ENCODE results near the gene EXOC3. TPM values are rescaled to one million over a fixed set of nuclear protein-coding genes. Genes with fewer than 3 reads are reported as not detected.

Gene EXOC3
- total and polyA plus RNA-seq, 10 of the 15 experiments (the other 5 are each of a cell fraction or from before 2014, with no cell fraction given): 1.6 to 53.0 (median 27.9) TPM

DNA sequence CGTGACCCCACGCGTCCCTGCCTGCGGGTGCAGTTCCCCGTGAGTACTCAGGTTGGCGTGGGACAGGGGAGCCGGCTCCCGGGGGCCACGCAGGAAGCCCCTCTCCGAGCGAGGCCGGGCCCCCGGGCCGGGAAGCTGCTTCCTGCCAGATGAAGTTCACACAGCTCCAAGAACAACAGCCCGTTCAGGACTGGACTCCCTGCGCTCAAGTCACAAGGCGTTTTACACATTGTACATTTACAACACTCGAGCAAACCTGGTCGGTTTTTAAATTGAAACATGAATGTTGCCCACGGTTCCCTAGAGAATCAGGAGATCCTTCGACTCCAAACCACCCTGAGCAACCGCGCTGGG, 58.8 kb downstream of the EXOC3 start (continued):
- TF ChIP-seq, protein P1, sequence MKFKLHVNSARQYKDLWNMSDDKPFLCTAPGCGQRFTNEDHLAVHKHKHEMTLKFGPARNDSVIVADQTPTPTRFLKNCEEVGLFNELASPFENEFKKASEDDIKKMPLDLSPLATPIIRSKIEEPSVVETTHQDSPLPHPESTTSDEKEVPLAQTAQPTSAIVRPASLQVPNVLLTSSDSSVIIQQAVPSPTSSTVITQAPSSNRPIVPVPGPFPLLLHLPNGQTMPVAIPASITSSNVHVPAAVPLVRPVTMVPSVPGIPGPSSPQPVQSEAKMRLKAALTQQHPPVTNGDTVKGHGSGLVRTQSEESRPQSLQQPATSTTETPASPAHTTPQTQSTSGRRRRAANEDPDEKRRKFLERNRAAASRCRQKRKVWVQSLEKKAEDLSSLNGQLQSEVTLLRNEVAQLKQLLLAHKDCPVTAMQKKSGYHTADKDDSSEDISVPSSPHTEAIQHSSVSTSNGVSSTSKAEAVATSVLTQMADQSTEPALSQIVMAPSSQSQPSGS (IDR thresholded peaks at IDR 0.05; ENCODE audit: low read length): no peak
- TF ChIP-seq, protein P2, sequence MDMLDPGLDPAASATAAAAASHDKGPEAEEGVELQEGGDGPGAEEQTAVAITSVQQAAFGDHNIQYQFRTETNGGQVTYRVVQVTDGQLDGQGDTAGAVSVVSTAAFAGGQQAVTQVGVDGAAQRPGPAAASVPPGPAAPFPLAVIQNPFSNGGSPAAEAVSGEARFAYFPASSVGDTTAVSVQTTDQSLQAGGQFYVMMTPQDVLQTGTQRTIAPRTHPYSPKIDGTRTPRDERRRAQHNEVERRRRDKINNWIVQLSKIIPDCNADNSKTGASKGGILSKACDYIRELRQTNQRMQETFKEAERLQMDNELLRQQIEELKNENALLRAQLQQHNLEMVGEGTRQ (IDR thresholded peaks at IDR 0.05; ENCODE audit: borderline replicate concordance, low read depth, low read length): no peak
- TF ChIP-seq KDM1A (IDR thresholded peaks at IDR 0.05; ENCODE audit: borderline replicate concordance): no peak

DNA sequence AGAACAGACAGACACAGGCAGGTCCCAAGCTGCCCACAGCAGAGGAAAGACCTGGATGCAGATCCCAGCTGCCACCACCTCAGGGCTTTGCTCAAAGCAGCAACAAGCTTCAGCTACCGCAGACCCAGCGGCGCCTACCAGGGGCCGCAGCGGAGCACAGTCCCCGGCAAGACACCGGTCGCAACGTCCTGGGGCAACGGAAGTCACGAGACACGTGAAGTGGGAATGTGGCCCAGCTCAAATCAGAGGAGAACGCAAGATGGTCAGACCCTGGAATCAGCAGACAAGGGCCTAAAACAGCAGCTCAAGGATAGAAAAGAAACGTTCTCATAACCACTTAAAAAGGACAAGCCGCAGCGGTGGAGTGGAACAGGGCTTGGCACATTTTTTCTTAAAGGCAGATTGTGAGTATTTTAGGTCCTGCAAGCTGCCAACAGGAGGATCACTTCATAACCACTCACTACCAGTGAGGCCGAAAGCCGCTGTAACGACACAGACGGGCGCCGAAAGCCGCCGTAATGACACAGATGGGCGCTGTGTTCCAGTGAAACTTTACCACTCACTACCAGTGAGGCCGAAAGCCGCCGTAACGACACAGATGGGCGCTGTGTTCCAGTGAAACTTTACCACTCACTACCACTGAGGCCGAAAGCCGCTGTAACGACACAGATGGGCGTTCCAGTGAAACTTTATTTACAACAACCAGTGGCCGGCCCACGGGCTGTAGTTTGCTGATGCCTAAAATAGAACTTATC, 59.5 kb downstream of the EXOC3 start:
- WGBS (ENCODE audit: insufficient coverage, insufficient replicate concordance, low lambda C conversion rate, missing lambda C conversion rate): 69% methylated on average over 30 of the region's 36 CpGs
- H3K79me2 ChIP-seq (ENCODE audit: control insufficient read depth, insufficient read depth, low read length): no peaks in the 10 kb centered on the region
- ChIA-PET POLR2A (no interaction called here), CTCF (interaction anchor here (0.6 kb wide), 1 partner anchor 9 kb away, joined by 3 read pairs; no protein-coding TSS in a partner anchor), SMC1A (ENCODE audit: uncharacterized antibody, unreplicated experiment) (no interaction called here), RAD21 (ENCODE audit: unreplicated experiment) (no interaction called here)
- no peaks in the 10 kb centered on the region; a peak in 1 of 4 replicates for H3K27me3 ChIP-seq (replicated peaks in 1 of 2; ENCODE audit: control insufficient read depth in 2 of 2, insufficient read depth in 2 of 2, low read length in 1 of 2)
- ATAC-seq (no peak), DNase-seq (ENCODE audit: low read depth, low spot score) (no peak), FAIRE-seq (no peak)
- in situ Hi-C loops (cut with MboI): no loop called here
- H3K36me3 ChIP-seq (ENCODE audit: control insufficient read depth in 2 of 2, insufficient read depth in 2 of 2, low read length in 1 of 2): no peaks in the 10 kb centered on the region
- intact Hi-C loops (cut with micrococcal nuclease; ENCODE audit: unreplicated experiment): no loop called here
- no peaks in the 10 kb centered on the region; the same call in 2 of the 3 replicates for H3K9me3 ChIP-seq (replicated peaks; ENCODE audit: control insufficient read depth, insufficient read depth, low read length)
- no peaks in the 10 kb centered on the region for H3K4me1 ChIP-seq (ENCODE audit: control insufficient read depth, insufficient read depth, low read length)
- no peak overlapping the region for H3K4me3 ChIP-seq
- no peak overlapping the region for H3K27ac ChIP-seq (ENCODE audit: control insufficient read depth, insufficient read depth)
- H2AFZ ChIP-seq (ENCODE audit: control insufficient read depth, low read depth, low read length): no peak overlapping the region
- no peak overlapping the region for H3K4me2 ChIP-seq (ENCODE audit: control insufficient read depth, insufficient read depth)
- no TSS peak for BruUV-seq (replicated peaks)
- no peaks in the 10 kb centered on the region for H4K20me1 ChIP-seq (ENCODE audit: control insufficient read depth, insufficient read depth)
- no peak for TF ChIP-seq POLR2A (IDR thresholded peaks at IDR 0.05; ENCODE audit: low read depth, low read length)
- TF ChIP-seq RBBP5 (conservative IDR thresholded peaks at IDR 0.05): no peak
- no peak for TF ChIP-seq KDM1A (IDR thresholded peaks at IDR 0.05; ENCODE audit: borderline replicate concordance)
- no peak for TF ChIP-seq ZNF274 (IDR thresholded peaks at IDR 0.05; ENCODE audit: insufficient read depth, insufficient read length)
- TF ChIP-seq, protein P1 (IDR thresholded peaks at IDR 0.05; ENCODE audit: low read length): no peak
- TF ChIP-seq BMI1 (IDR thresholded peaks at IDR 0.05; ENCODE audit: borderline replicate concordance): no peak
- H3K9ac ChIP-seq (ENCODE audit: control insufficient read depth, insufficient read depth, low read length): no peak overlapping the region
